Trophoblast cell (in vitro differentiated cells and primary cell): ENCODE data around the gene WDR19.
"Not testable (repeated sequence)": the region's sequence is repeated elsewhere in the genome, so short reads cannot be mapped to it uniquely, and the experiment has no call there.

Experiments
- DNase-seq, 2 donors: peaks; one replicate each; pipeline ENCODE4 v3.0.0-alpha.2; 2016
- H2AFZ ChIP-seq: 2 replicates; pipeline ENCODE4 v1.6.1; 2013; ENCODE audit warnings: low read length, moderate library complexity, mild to moderate bottlenecking; ENCODE audit not compliant: insufficient read depth, poor library complexity
- H2AK5ac ChIP-seq: 2 replicates; pipeline ENCODE4 v1.6.1; 2013; ENCODE audit warnings: mild to moderate bottlenecking, low read length
- H2BK120ac ChIP-seq: 2 replicates; pipeline ENCODE4 v1.6.1; 2013; ENCODE audit warnings: low read length, mild to moderate bottlenecking, moderate library complexity; ENCODE audit not compliant: insufficient read depth, poor library complexity
- H2BK12ac ChIP-seq: 2 replicates; pipeline ENCODE4 v1.6.1; 2013; ENCODE audit warnings: mild to moderate bottlenecking, low read length, moderate library complexity
- H2BK5ac ChIP-seq: 2 replicates; pipeline ENCODE4 v1.6.1; 2013; ENCODE audit warnings: low read length, low read depth, moderate library complexity, mild to moderate bottlenecking; ENCODE audit not compliant: poor library complexity
- H3K14ac ChIP-seq: 2 replicates; pipeline ENCODE4 v1.6.1; 2013; ENCODE audit warnings: mild to moderate bottlenecking, low read length
- H3K18ac ChIP-seq: 2 replicates; pipeline ENCODE4 v1.6.1; 2013; ENCODE audit warnings: mild to moderate bottlenecking, low read length
- H3K23ac ChIP-seq: 2 replicates; pipeline ENCODE4 v1.6.1; 2013; ENCODE audit warnings: low read length
- H3K27ac ChIP-seq: 2 replicates; pipeline ENCODE4 v1.5.1; 2013; ENCODE audit warnings: low read depth, mild to moderate bottlenecking, inconsistent platforms, low read length, moderate library complexity
- H3K27me3 ChIP-seq: 2 replicates; pipeline ENCODE4 v1.6.1; 2013; ENCODE audit warnings: inconsistent platforms, mild to moderate bottlenecking, low read length, moderate library complexity; ENCODE audit not compliant: insufficient read depth
- H3K36me3 ChIP-seq, 2 experiments: 1 replicate in 1 of 2; 2 replicates in 1 of 2; pipeline ENCODE4 v1.6.1; 2013; ENCODE audit warnings: low read length in 2 of 2, mild to moderate bottlenecking in 2 of 2, moderate library complexity in 1 of 2; ENCODE audit not compliant: insufficient read depth in 2 of 2, control insufficient read depth in 1 of 2
- H3K4ac ChIP-seq: 2 replicates; pipeline ENCODE4 v1.6.1; 2013; ENCODE audit warnings: low read depth, mild to moderate bottlenecking, low read length, moderate library complexity
- H3K4me1 ChIP-seq, 2 experiments: 1 replicate in 1 of 2; 2 replicates in 1 of 2; pipeline ENCODE4 v1.6.1; 2013; ENCODE audit warnings: low read length in 2 of 2, mild to moderate bottlenecking in 2 of 2, moderate library complexity in 1 of 2; ENCODE audit not compliant: insufficient read depth in 2 of 2, control insufficient read depth in 1 of 2
- H3K4me2 ChIP-seq: 2 replicates; pipeline ENCODE4 v1.6.1; 2013; ENCODE audit warnings: inconsistent platforms, mild to moderate bottlenecking, low read length, moderate library complexity
- H3K4me3 ChIP-seq: 2 replicates; pipeline ENCODE4 v1.5.1; 2013; ENCODE audit warnings: mild to moderate bottlenecking, low read depth, low read length, inconsistent platforms
- H3K79me1 ChIP-seq: one replicate; pipeline ENCODE4 v1.6.1; 2013; ENCODE audit warnings: low read length
- H3K79me2 ChIP-seq: 2 replicates; pipeline ENCODE4 v1.6.1; 2013; ENCODE audit warnings: low read length, mild to moderate bottlenecking; ENCODE audit not compliant: control insufficient read depth, insufficient read depth, poor library complexity
- H3K9ac ChIP-seq: 2 replicates; pipeline ENCODE4 v1.6.1; 2013; ENCODE audit warnings: mild to moderate bottlenecking, low read length
- H3K9me3 ChIP-seq: 2 replicates; pipeline ENCODE4 v1.6.1; 2013; ENCODE audit warnings: low read depth, mild to moderate bottlenecking, control low read depth, inconsistent platforms, low read length; ENCODE audit not compliant: insufficient read depth
- H4K12ac ChIP-seq: 2 replicates; pipeline ENCODE4 v1.6.1; 2013; ENCODE audit warnings: low read depth, mild to moderate bottlenecking, low read length, moderate library complexity
- H4K8ac ChIP-seq: 2 replicates; pipeline ENCODE4 v1.6.1; 2013; ENCODE audit warnings: low read depth, mild to moderate bottlenecking, low read length, moderate library complexity
- H4K91ac ChIP-seq: one replicate; pipeline ENCODE4 v1.6.1; 2013; ENCODE audit warnings: low read depth, mild to moderate bottlenecking, low read length, moderate library complexity
- WGBS: extraction: QIAGEN DNeasy Blood & Tissue Kit; methylation state at CpG from one replicate; pipeline ENCODE4 v1.1.7; 2013; ENCODE audit warnings: missing lambda C conversion rate; ENCODE audit not compliant: insufficient read length, insufficient coverage; ENCODE audit errors: extremely low coverage; 5-methylcytosine and 5-hydroxymethylcytosine counted together

WDR19 gene

GRCh38 chr4:39292433-39292832, 110.1 kb downstream of the WDR19 start:
- H2BK12ac ChIP-seq, H3K9me3 ChIP-seq, H3K18ac ChIP-seq, H3K4me2 ChIP-seq, DNase-seq, H3K14ac ChIP-seq, H2AFZ ChIP-seq, H3K4me1 ChIP-seq, H4K91ac ChIP-seq, H4K8ac ChIP-seq, H3K9ac ChIP-seq, H3K27ac ChIP-seq, H3K27me3 ChIP-seq, H3K79me2 ChIP-seq, H3K23ac ChIP-seq, H2BK120ac ChIP-seq, H3K79me1 ChIP-seq, H4K12ac ChIP-seq, H2AK5ac ChIP-seq, H2BK5ac ChIP-seq, H3K4ac ChIP-seq, H3K4me3 ChIP-seq: not testable (repeated sequence)
- no CpG with 5 or more reads among the region's 5 CpGs for WGBS
- peaks cover 18 to 27% of the 10 kb centered on the region in 2 experiments for H3K36me3 ChIP-seq

GRCh38 chr4:39295784-39296183, 113.5 kb downstream of the WDR19 start:
- Histone ChIP-seq H4K91ac (no peak overlapping the region), H3K4ac (no peak overlapping the region), H3K14ac (no peak overlapping the region), H3K4me3 (no peak overlapping the region), H3K18ac (no peak overlapping the region), H2BK12ac (no peak overlapping the region), H4K12ac (no peak overlapping the region), H3K4me2 (no peak overlapping the region), H3K23ac (no peak overlapping the region), H3K4me1 (no peaks in the 10 kb centered on the region), H3K27me3 (no peaks in the 10 kb centered on the region), H2BK120ac (no peak overlapping the region), H3K36me3 (peaks cover 26 to 29% of the 10 kb centered on the region in 2 experiments), H2AK5ac (no peak overlapping the region), H2AFZ (no peak overlapping the region), H3K79me1 (no peaks in the 10 kb centered on the region), H3K9me3 (no peaks in the 10 kb centered on the region), H2BK5ac (no peak overlapping the region), H3K79me2 (no peaks in the 10 kb centered on the region), H3K9ac (no peak overlapping the region), H3K27ac (no peak overlapping the region), H4K8ac (no peak overlapping the region)
- no CpG with 5 or more reads among the region's 8 CpGs for WGBS
- DNase-seq: no peak

- Histone ChIP-seq H3K27ac (no peak overlapping the region), H2BK5ac (no peak overlapping the region), H2BK120ac (no peak overlapping the region), H3K4me1 (no peaks in the 10 kb centered on the region), H2AFZ (no peak overlapping the region), H3K36me3 (peaks cover 26% of the 10 kb centered on the region in 2 experiments), H3K79me1 (no peaks in the 10 kb centered on the region), H3K4me3 (no peak overlapping the region), H3K9me3 (no peaks in the 10 kb centered on the region), H2BK12ac (no peak overlapping the region), H3K18ac (no peak overlapping the region), H3K79me2 (no peaks in the 10 kb centered on the region), H3K14ac (no peak overlapping the region), H3K23ac (no peak overlapping the region), H3K4ac (no peak overlapping the region), H3K27me3 (no peaks in the 10 kb centered on the region), H4K91ac (no peak overlapping the region), H4K8ac (no peak overlapping the region), H3K4me2 (no peak overlapping the region), H4K12ac (no peak overlapping the region), H2AK5ac (no peak overlapping the region), H3K9ac (no peak overlapping the region)
- DNase-seq: peak; percentile 51 to 88
- no CpG with 5 or more reads among the region's 1 CpG for WGBS
Observed at GRCh38 chr4:39302901-39303300, 120.6 kb downstream of the WDR19 start.

GRCh38 chr4:39303871-39304270, 121.5 kb downstream of the WDR19 start:
- Histone ChIP-seq H4K8ac (no peak overlapping the region), H3K4me3 (no peak overlapping the region), H3K4me1 (no peaks in the 10 kb centered on the region), H3K23ac (no peak overlapping the region), H3K18ac (no peak overlapping the region), H3K9me3 (no peaks in the 10 kb centered on the region), H3K9ac (no peak overlapping the region), H4K91ac (no peak overlapping the region), H3K4me2 (no peak overlapping the region), H3K79me2 (no peaks in the 10 kb centered on the region), H3K27me3 (no peaks in the 10 kb centered on the region), H2BK120ac (no peak overlapping the region), H2AK5ac (no peak overlapping the region), H3K27ac (no peak overlapping the region), H3K4ac (no peak overlapping the region), H3K79me1 (no peaks in the 10 kb centered on the region), H2BK5ac (no peak overlapping the region), H2AFZ (no peak overlapping the region), H2BK12ac (no peak overlapping the region), H4K12ac (no peak overlapping the region), H3K14ac (no peak overlapping the region), H3K36me3 (peaks cover 22 to 32% of the 10 kb centered on the region in 2 experiments)
- DNase-seq: peak; percentile 51 to 86
- no CpG with 5 or more reads among the region's 3 CpGs for WGBS
